Liver (tissue), 9 donors: ENCODE data around the gene MLKL. TPM values are rescaled to one million over a fixed set of nuclear protein-coding genes. Genes with fewer than 3 reads are reported as not detected.

ENCODE experiments used
- DNase-seq: peaks from one replicate; pipeline ENCODE4 v3.0.0-alpha.2; 2017; ENCODE audit warnings: low spot score
- H3K27ac ChIP-seq, 2 donors: one replicate each; pipeline ENCODE4 v1.7.0; 2013; ENCODE audit warnings: inconsistent platforms in 2 of 2, low read length in 2 of 2, control low read depth in 1 of 2, low read depth in 1 of 2, mild to moderate bottlenecking in 1 of 2
- H3K27me3 ChIP-seq, 4 donors: one replicate each; pipeline versions ENCODE4 v1.6.1 to v1.7.0; 2013; ENCODE audit warnings: low read length in 3 of 4, inconsistent platforms in 1 of 4, mild to moderate bottlenecking in 1 of 4, moderate library complexity in 1 of 4; ENCODE audit not compliant: control insufficient read depth in 4 of 4, insufficient read depth in 4 of 4
- H3K36me3 ChIP-seq, 4 donors: one replicate each; pipeline versions ENCODE4 v1.6.1 to v1.7.0; 2013; ENCODE audit warnings: low read length in 3 of 4, mild to moderate bottlenecking in 3 of 4, low read depth in 1 of 4, moderate library complexity in 1 of 4; ENCODE audit not compliant: control insufficient read depth in 4 of 4, insufficient read depth in 3 of 4
- H3K4me1 ChIP-seq, 4 donors: one replicate each; pipeline versions ENCODE4 v1.6.1 to v1.7.0; 2013; ENCODE audit warnings: low read length in 3 of 4, mild to moderate bottlenecking in 3 of 4, moderate library complexity in 1 of 4; ENCODE audit not compliant: control insufficient read depth in 4 of 4, insufficient read depth in 4 of 4
- H3K4me3 ChIP-seq, 3 donors: one replicate each; pipeline versions ENCODE4 v1.6.1 to v1.7.0; 2013; ENCODE audit warnings: low read length in 3 of 3, control low read depth in 1 of 3, low read depth in 1 of 3, mild to moderate bottlenecking in 1 of 3
- H3K9ac ChIP-seq, 2 donors: one replicate each; pipeline ENCODE4 v1.7.0; 2013; ENCODE audit warnings: low read length in 2 of 2, mild to moderate bottlenecking in 2 of 2, moderate library complexity in 2 of 2, control low read depth in 1 of 2, low read depth in 1 of 2
- H3K9me3 ChIP-seq, 4 donors: one replicate each; pipeline versions ENCODE4 v1.6.1 to v1.7.0; 2013; ENCODE audit warnings: low read length in 3 of 4; ENCODE audit not compliant: control insufficient read depth in 4 of 4
- CTCF ChIP-seq: fragments of 150-350 bp; IDR thresholded peaks from 2 replicates; pipeline ENCODE4 v1.5.1; 2017; ENCODE audit warnings: improper control_type of control experiment, low read depth, low read length; ENCODE audit not compliant: missing input control
- EGR1 ChIP-seq, 2 donors: IDR thresholded peaks; 2 replicates each; pipeline ENCODE4 v1.6.1; 2016 to 2018; ENCODE audit warnings: antibody characterized with exemption in 2 of 2, low read depth in 2 of 2
- FOXA1 ChIP-seq: IDR thresholded peaks from 2 replicates; pipeline ENCODE4 v1.6.1; 2016; ENCODE audit warnings: antibody characterized with exemption
- GABPA ChIP-seq, 2 donors: IDR thresholded peaks in 1 of 2; conservative IDR thresholded peaks in 1 of 2; 2 replicates each; pipeline ENCODE4 v1.6.1; 2016; ENCODE audit warnings: antibody characterized with exemption in 2 of 2, mild to moderate bottlenecking in 1 of 2, moderate library complexity in 1 of 2
- HNF4A ChIP-seq, 2 donors: conservative IDR thresholded peaks; 2 replicates each; pipeline ENCODE4 v1.6.1; 2016; ENCODE audit warnings: antibody characterized with exemption in 2 of 2, mild to moderate bottlenecking in 2 of 2
- HNF4G ChIP-seq: IDR thresholded peaks from 2 replicates; pipeline ENCODE4 v1.6.1; 2016; ENCODE audit warnings: antibody characterized with exemption
- JUND ChIP-seq, 2 donors: IDR thresholded peaks; 2 replicates each; pipeline ENCODE4 v1.6.1; 2016; ENCODE audit warnings: antibody characterized with exemption in 2 of 2
- NR2F2 ChIP-seq: IDR thresholded peaks from 2 replicates; pipeline ENCODE4 v1.6.1; 2016; ENCODE audit warnings: antibody characterized with exemption
- RAD21 ChIP-seq, 2 donors: IDR thresholded peaks; 2 replicates each; pipeline ENCODE4 v1.6.1; 2016; ENCODE audit warnings: antibody characterized with exemption in 2 of 2, mild to moderate bottlenecking in 2 of 2
- REST ChIP-seq: IDR thresholded peaks from 2 replicates; pipeline ENCODE4 v1.6.1; 2016; ENCODE audit warnings: antibody characterized with exemption, mild to moderate bottlenecking
- SP1 ChIP-seq: IDR thresholded peaks from 2 replicates; pipeline ENCODE4 v1.6.1; 2018; ENCODE audit warnings: antibody characterized with exemption, mild to moderate bottlenecking
- WGBS: extraction: QIAGEN DNeasy Blood & Tissue Kit; methylation state at CpG from one replicate; pipeline ENCODE4 v1.1.7; 2013; 5-methylcytosine and 5-hydroxymethylcytosine counted together
- polyA plus RNA-seq, 2 donors: library from polyadenylated mRNA; stranded (reverse) in 1 of 2; unstranded in 1 of 2; fragments of 200-250 nt in 1 of 2; fragments of >200 nt in 1 of 2; fragmentation: Nextera tagmentation in 1 of 2; extraction: Ambion mirVana in 1 of 2; gene quantifications; one replicate each; pipeline versions ENCODE4 v1.2.1 to v1.2.3, GENCODE V29; 2013 to 2015
- total RNA-seq, 2 donors: library from RNA; depleted of rRNA; stranded (reverse); fragments of >200 nt; gene quantifications; one replicate each; pipeline ENCODE4 v1.2.3, GENCODE V29; 2014
- TF ChIP-seq, protein P1 (sequence below): IDR thresholded peaks from 2 replicates; pipeline ENCODE4 v1.6.1; 2016; ENCODE audit warnings: antibody characterized with exemption
- donor health status: healthy.
- donor health status: healthy.
- donor health status: healthy.
- donor health status: healthy.
- donor health status: healthy.

MLKL gene
- total and polyA plus RNA-seq, 4 donors, result 2.5 to 7.6 (median 3.6) TPM

DNA sequence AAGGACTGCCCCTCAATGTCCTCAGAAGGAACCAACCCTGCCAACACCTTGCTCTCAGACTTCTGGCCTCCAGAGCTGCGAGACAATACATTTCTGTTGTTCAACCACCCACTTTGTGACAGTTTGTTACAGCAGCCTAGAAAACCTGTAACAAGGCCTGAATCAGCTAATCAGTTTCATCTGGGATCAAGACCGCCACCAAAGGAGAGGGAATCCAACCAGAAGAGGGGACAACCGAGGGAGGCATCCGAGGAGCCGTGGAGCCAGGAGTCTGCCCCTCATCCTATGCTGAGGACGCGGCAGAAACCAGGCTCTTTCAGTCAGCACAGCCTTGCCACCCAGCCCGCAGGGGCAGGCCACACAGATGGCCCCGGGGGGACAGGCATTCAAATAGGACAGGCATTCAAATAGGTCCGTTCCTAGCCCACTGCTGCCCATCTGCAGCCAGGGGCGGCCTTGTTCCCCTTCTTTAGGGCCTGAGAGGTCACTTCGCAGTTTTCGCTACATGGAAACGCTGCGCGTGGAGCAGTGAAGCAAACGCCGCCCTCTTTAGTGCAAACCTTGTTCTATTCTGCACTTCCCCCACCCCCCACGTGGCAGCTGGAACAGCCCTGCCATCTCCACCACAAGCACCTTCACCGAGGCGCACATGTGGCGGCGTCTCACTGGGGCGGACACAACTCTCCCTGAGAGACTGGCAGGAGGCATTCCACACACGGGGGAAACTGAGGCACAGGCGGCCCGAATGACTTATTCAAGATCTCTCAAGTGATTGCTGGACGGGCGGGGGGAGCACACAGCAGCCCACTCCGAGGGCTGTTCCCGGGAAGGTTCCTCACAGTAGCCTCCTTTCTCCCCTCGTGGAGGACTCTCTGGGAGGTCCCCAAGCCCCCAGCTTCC is 47.3 kb upstream of the MLKL start:
- TF ChIP-seq, protein P1, sequence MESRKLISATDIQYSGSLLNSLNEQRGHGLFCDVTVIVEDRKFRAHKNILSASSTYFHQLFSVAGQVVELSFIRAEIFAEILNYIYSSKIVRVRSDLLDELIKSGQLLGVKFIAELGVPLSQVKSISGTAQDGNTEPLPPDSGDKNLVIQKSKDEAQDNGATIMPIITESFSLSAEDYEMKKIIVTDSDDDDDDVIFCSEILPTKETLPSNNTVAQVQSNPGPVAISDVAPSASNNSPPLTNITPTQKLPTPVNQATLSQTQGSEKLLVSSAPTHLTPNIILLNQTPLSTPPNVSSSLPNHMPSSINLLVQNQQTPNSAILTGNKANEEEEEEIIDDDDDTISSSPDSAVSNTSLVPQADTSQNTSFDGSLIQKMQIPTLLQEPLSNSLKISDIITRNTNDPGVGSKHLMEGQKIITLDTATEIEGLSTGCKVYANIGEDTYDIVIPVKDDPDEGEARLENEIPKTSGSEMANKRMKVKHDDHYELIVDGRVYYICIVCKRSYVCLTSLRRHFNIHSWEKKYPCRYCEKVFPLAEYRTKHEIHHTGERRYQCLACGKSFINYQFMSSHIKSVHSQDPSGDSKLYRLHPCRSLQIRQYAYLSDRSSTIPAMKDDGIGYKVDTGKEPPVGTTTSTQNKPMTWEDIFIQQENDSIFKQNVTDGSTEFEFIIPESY, result no peak
- no peak for TF ChIP-seq SP1
- no peak for TF ChIP-seq NR2F2
- TF ChIP-seq GABPA (IDR thresholded peaks at IDR 0.05 in 1 of 2, conservative IDR thresholded peaks at IDR 0.05 in 1 of 2), result no peak
- TF ChIP-seq FOXA1, result no peak
- no peak for TF ChIP-seq REST
- TF ChIP-seq JUND (IDR thresholded peaks at IDR 0.05), result no peak
- no peak for TF ChIP-seq RAD21 (IDR thresholded peaks at IDR 0.05)
- Histone ChIP-seq H3K9ac (no peak overlapping the region), H3K36me3 (no peaks in the 10 kb centered on the region), H3K9me3 (no peaks in the 10 kb centered on the region), H3K4me3 (no peak overlapping the region), H3K4me1 (no peaks in the 10 kb centered on the region), H3K27me3 (no peaks in the 10 kb centered on the region), H3K27ac (no peak overlapping the region)
- 79% methylated on average over 32 of the region's 32 CpGs for WGBS
- DNase-seq, result no peak

- H3K9me3 ChIP-seq, result no peaks in the 10 kb centered on the region
- no peaks in the 10 kb centered on the region for H3K27me3 ChIP-seq
- no peak overlapping the region for H3K4me3 ChIP-seq
- no peak for DNase-seq
- WGBS, result 91% methylated on average over 7 of the region's 7 CpGs
- H3K27ac ChIP-seq, result no peak overlapping the region
- no peaks in the 10 kb centered on the region for H3K4me1 ChIP-seq
- H3K9ac ChIP-seq, result no peak overlapping the region
- no peaks in the 10 kb centered on the region for H3K36me3 ChIP-seq
- TF ChIP-seq EGR1 (IDR thresholded peaks at IDR 0.05; ENCODE audit: low read depth in 2 of 2) (no peak), HNF4A (conservative IDR thresholded peaks at IDR 0.05) (no peak), NR2F2 (no peak), JUND (IDR thresholded peaks at IDR 0.05) (no peak), SP1 (no peak), RAD21 (IDR thresholded peaks at IDR 0.05) (no peak), CTCF (no peak), FOXA1 (no peak), HNF4G (no peak)
- TF ChIP-seq, protein P1, result no peak
These were observed 45.3 kb upstream of the MLKL start for GRCh38 chr16:74745926-74746325.
